Stimulated activated naive CD8-positive, alpha-beta T cell treated with anti-CD3 and anti-CD28 coated beads, Interleukin-15, Interleukin-2, amounts not matched to agents 100 U/mL and 50 U/mL, for 24 hours (primary cell): Measurements from ENCODE around the gene KIF1A.

Source experiments
- ATAC-seq: fragments of 150-1000 bp; cut with Tn5 transposase; one replicate; pipeline ENCODE4 v1.10.0; 2021
- DNase-seq: peaks from one replicate; pipeline ENCODE4 v3.0.0; 2021

KIF1A gene

GRCh38 chr2:240768216-240768615 is 51.8 kb downstream of the KIF1A start:
- ATAC-seq, result no peak
- no peak for DNase-seq

GRCh38 chr2:240767341-240767740 is 52.7 kb downstream of the KIF1A start:
- ATAC-seq, result no peak
- no peak for DNase-seq

- DNase-seq, result no peak
- no peak for ATAC-seq
Observed at GRCh38 chr2:240766072-240766471, 53.9 kb downstream of the KIF1A start.

GRCh38 chr2:240765007-240765406 is 55.0 kb downstream of the KIF1A start:
- no peak for ATAC-seq
- no peak for DNase-seq

DNA sequence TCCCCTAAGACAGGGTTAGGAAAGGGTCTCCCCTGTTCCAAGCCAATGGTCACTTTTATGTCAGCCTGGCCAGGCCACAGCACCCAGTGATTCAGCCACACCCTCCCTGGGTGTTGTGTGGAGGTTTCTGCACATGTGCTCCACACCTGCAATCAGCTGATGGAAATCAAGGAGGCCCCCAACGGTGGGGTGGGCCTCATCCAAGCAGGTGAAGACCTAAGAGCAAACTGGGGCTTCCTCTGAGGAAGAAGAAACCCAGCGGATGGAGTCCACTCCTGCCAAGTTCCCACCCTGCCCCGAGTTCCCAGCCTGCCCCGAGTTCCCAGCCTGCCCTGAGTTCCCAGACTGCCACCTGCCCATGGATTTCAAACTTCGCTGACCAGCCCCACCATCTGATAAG is 55.4 kb downstream of the KIF1A start:
- ATAC-seq, result no peak

DNA sequence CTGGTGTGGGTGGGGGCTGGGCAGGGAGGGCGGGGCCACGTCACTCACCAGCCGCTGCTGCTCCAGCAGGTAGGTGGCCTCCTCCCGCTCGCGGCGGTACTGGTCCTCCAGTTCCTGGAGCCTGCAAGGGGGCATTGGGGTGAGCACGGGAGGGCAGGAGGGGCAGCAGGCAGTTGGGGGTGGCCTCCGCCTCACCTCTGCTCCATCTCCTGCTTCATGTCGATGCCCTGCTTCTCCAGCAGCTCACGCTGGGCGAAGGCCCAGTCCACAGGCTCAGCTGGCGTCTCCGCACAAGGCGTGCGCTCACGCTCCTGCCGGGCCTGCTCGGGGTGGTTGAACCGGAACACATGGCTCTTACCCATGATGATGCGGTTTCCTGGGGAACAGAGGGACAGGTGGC is 57.0 kb downstream of the KIF1A start:
- DNase-seq, result no peak
- no peak for ATAC-seq

More for the DNA sequence above, 55.4 kb downstream of the KIF1A start:
- DNase-seq, result no peak

DNA sequence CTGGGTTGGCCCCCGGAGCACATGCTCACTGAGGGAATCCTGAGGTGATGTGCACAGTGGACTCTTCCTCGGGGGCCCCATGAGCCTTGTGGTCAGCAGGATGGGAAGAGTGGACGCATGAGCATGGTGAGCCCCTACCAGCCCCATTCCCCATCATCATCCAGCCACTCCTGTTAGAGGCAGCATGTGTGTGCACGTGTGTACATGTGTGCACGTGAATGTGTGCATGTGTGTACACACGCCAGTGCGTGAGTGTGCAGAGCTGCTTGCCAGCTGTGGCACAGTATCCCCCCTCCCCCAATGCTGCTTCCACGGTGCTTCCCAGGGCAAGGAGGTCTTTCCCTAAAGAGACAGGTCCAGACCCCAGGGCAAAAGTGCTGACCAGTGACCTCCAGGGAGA is 57.8 kb downstream of the KIF1A start:
- DNase-seq, result no peak
- ATAC-seq, result no peak

- ATAC-seq, result no peak
- no peak for DNase-seq
Observed at GRCh38 chr2:240760576-240761246, 59.3 kb downstream of the KIF1A start.

- ATAC-seq (no peak), DNase-seq (no peak)
Observed at GRCh38 chr2:240760121-240760520, 59.9 kb downstream of the KIF1A start.

- ATAC-seq (peak; percentile 96), DNase-seq (peak; percentile 79)
Observed at GRCh38 chr2:240759459-240759858, 60.6 kb downstream of the KIF1A start.

DNA sequence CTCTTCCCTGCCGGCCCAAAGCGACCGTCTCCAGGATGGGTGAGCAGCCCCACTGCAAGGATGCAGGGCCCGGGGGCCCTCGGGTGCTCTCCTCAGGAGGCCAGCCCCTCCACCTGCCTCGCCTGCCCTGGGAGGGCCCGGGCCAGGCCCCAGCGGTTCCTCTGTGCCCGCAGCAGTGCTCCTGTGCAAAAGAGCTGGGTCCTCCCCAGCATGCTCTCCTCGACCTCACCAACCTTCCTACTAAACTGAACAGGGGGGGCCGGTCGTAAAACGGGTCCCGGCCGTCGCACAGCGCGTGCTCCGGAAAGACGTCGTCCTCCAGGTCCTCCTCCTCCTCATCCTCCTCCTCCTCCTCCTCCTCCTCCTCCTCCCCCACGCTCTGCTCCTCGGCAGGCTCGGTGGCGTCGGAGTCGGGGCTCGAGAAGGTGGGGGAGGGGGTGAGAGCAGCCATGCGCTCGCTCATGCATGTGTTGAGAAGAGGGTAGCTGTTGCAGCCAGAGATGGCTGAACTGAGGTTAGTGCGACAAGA is 62.9 kb downstream of the KIF1A start:
- no peak for ATAC-seq

DNA sequence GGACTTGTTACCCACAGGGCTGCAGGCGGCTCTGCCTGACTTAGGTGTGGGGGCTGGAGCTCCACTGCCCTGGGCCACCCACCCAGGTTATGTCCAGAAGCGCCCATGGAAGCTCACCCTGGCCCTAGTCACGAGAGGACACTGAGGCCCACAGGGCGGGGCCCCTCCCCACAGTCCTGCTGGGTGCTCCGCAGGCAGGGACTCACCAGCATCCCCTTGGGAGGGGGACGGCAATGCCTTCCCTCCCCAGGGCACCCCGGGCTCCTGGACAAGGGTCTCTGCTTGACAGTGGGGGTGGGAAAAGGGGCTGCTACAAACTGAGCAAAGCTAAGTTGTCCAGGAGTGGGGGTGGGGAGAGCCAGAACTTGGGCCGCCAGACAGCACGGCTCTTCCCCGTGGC is 67.8 kb downstream of the KIF1A start:
- DNase-seq (no peak), ATAC-seq (no peak)

More for the DNA sequence above, 62.9 kb downstream of the KIF1A start:
- no peak for DNase-seq

GRCh38 chr2:240750409-240750808 is 69.6 kb downstream of the KIF1A start:
- ATAC-seq (no peak), DNase-seq (no peak)

GRCh38 chr2:240749516-240749915 is 70.5 kb downstream of the KIF1A start:
- DNase-seq (no peak), ATAC-seq (no peak)

DNA sequence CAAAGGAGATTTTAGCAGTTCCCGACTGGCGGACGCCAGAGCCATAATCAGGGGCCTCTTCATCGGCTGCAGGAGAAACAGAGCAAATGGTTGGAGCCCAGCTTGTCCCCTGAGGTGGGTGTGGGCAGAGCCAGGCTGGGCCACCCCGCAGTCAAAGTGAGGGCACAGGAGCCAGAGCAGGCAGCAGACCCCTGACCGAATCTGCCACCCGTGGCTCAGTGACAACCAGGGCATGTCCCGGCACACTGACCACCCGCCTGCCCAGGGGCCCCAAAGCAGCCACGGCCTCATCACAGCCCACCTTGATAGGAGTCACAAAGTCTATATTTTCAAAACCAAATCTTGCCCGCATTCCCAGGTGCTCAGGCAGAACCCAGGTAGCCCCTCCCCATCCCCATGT is 72.8 kb downstream of the KIF1A start:
- no peak for ATAC-seq
- no peak for DNase-seq

DNA sequence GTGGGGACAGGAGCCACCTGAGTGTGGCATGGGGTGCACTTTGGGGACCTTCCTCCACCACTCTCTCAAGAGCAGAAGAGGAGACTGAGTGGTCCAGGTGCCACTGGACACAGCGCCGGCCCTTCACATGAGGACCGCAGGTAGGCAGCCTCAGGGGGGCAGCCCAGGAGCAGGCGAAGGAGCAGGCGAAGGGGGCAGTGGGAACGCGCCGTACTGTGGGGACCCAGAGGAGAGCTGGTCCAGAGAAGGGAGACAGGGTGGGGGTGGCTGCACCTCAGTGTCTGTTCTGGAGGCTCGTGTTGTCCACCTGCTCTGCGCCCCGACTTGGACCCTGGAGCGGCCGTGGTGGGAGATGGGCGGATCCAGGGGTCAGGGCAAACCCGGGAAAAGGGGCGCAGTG is 73.3 kb downstream of the KIF1A start:
- DNase-seq (no peak), ATAC-seq (no peak)

GRCh38 chr2:240745962-240746361 is 74.1 kb downstream of the KIF1A start:
- DNase-seq (no peak), ATAC-seq (no peak)

DNA sequence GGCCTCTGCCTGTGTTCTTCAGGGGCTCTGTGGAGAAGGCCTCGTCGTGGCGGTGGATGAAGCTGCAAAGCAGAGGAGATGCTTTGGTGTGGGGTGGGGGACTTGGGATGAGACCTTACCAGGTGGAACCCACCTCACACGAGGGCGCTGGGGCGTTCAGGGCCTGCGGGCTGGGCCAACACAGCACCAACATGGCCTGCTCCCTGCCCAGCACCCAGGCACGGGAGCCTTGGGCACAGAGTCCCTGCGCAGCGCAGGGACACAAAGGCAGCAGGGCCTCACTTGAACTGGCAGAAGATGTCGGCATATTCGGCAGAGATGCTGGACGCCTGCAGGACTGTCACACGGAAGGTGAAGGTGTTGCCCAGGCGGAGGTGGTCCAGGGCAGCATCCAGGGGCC is 74.6 kb downstream of the KIF1A start:
- ATAC-seq (no peak), DNase-seq (no peak)

DNA sequence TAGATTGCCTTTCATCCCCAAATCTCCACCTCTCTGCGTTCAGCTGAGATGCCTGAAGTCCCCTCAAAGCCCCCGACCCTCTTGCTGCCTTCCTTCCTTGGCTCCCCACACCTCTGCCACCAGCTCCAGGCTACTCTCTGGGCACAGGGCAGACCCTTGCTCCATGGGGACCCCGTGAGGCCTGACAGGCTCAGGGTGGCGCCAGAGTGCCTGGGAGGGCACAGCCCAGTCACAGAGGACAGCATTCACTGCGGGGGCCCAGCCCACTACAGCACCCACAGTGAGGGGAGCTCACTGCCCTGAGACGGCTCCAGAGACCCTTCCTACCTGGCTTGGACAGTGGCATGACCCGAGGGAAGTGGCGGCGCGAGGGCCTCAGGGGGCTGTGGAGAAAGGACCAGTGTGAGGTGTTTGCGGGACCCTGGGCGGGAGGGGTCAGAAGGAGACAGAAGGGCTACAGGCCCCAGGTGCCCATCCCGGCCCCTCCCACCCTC is 77.4 kb downstream of the KIF1A start:
- DNase-seq, result no peak

DNA sequence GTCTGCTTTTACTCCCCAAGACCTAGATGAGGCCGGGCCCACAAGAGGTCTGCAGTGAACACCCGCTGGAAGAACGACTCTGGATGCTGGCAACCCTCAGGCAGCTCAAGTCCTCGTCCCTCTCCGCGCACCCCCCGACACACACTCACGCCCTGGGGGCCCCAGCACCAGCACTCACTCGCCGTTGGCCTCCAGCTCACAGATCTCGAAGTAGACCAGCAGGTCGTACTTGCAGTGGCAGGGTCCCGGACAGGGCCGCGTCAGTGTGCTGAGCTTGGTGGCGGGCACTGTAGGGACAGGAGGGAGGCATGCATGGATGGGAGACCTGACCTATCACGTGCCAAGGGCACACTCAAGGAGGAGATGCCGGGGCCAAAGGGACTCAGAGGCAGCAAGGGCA is 78.9 kb downstream of the KIF1A start:
- DNase-seq (no peak), ATAC-seq (no peak)

More for the DNA sequence above, 77.4 kb downstream of the KIF1A start:
- ATAC-seq, result no peak

GRCh38 chr2:240739797-240740196 is 80.2 kb downstream of the KIF1A start:
- peak; percentile 34 for DNase-seq
- peak; percentile 34 for ATAC-seq

DNA sequence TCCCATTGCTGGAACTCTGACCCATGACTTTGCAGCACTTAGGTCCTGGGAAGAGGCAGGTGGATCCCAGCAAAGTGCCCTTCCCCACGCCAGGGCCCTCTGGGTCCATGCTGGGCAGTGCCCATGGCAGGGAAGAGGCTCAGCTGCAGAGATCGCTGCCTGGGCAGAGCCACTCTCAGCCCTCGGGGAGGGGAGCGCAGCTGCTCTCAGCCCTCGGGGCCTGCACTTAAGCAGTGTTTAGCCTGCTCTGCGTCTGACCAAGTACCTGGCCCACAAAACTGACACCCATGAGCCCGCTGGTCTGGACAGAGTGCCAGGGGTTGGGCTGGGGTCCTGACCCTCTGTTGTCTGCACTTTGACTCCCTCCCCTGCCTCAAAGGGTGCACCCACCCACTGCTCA is 82.1 kb downstream of the KIF1A start:
- ATAC-seq (no peak), DNase-seq (no peak)

DNA sequence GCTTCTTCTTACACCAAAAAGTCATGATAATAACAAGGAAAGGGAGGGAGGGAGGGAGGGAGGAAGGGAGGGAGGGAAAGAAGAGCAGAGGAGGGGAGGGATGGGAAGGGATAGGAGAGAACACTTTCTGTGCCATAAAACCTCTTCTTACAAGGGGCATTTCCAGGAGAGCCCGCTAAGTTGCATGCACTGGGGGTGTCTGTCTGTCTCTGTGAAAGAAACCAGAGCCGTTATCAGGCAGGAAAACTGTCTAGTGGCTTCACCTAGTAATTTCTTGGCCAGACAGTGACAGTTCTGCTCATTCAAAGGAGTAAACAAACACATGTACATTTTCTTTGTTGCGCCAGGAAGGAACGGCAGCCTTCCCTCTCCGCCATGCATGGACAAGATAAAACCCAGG is 82.5 kb downstream of the KIF1A start:
- DNase-seq, result no peak
- no peak for ATAC-seq
